Measurements from ENCODE around the gene NPPC.

Gene NPPC

DNA sequence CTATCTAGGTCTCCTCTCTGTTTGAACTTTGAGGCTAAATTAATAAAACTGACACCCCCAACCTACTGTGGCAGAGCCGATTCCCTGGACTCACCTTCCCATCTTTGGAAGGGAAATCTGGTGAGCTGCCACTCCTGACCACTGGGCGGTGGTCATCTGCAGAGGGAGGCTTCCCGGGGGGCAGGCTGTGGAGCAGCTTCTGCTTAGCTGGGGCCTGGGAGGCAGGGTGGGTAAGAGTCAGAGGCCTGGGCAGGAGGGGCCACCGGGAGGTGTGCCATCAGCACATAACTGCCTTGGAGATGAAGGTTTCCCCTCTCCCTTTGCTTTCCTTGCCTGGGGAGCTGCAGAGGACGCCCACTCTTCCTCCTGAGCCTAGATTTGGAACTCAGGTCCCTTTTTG lies 2.3 kb upstream of the NPPC start:
- TF ChIP-seq, protein P1, sequence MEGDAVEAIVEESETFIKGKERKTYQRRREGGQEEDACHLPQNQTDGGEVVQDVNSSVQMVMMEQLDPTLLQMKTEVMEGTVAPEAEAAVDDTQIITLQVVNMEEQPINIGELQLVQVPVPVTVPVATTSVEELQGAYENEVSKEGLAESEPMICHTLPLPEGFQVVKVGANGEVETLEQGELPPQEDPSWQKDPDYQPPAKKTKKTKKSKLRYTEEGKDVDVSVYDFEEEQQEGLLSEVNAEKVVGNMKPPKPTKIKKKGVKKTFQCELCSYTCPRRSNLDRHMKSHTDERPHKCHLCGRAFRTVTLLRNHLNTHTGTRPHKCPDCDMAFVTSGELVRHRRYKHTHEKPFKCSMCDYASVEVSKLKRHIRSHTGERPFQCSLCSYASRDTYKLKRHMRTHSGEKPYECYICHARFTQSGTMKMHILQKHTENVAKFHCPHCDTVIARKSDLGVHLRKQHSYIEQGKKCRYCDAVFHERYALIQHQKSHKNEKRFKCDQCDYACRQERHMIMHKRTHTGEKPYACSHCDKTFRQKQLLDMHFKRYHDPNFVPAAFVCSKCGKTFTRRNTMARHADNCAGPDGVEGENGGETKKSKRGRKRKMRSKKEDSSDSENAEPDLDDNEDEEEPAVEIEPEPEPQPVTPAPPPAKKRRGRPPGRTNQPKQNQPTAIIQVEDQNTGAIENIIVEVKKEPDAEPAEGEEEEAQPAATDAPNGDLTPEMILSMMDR (IDR thresholded peaks at IDR 0.05) = no peak
- Histone ChIP-seq H3K27me3 (peaks cover 80% of the 10 kb centered on the region), H3K36me3 (no peaks in the 10 kb centered on the region), H3K4me1 (ENCODE audit: control insufficient read depth in 1 of 2, insufficient read depth in 1 of 2, low read depth in 1 of 2, low read length in 1 of 2) (peaks cover 18 to 25% of the 10 kb centered on the region in 2 experiments), H3K27ac (no peak overlapping the region), H3K4me3 (ENCODE audit: low read depth in 1 of 2, low read length in 1 of 2) (no peak overlapping the region), H3K9me3 (no peaks in the 10 kb centered on the region)

DNA sequence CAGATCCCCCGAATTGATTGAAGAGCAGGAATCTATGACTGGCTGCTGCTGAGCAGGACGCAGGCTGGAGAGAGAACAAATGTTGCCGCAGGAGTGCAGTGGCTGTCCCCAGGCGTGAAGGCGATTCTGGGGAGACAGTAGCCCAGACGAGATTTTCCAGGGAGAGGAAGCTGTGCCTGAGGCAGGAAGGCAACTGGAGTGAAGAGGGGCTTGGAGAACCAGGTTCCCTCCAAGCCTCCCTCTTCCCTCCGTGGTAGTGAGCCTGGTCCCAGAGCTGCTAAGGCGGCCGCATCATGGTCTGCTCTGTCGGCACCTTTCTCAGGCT lies 1.3 kb upstream of the NPPC start:
- TF ChIP-seq, protein P1 (IDR thresholded peaks at IDR 0.05) = no peak
- H3K27me3 ChIP-seq = peaks cover 90% of the 10 kb centered on the region

DNA sequence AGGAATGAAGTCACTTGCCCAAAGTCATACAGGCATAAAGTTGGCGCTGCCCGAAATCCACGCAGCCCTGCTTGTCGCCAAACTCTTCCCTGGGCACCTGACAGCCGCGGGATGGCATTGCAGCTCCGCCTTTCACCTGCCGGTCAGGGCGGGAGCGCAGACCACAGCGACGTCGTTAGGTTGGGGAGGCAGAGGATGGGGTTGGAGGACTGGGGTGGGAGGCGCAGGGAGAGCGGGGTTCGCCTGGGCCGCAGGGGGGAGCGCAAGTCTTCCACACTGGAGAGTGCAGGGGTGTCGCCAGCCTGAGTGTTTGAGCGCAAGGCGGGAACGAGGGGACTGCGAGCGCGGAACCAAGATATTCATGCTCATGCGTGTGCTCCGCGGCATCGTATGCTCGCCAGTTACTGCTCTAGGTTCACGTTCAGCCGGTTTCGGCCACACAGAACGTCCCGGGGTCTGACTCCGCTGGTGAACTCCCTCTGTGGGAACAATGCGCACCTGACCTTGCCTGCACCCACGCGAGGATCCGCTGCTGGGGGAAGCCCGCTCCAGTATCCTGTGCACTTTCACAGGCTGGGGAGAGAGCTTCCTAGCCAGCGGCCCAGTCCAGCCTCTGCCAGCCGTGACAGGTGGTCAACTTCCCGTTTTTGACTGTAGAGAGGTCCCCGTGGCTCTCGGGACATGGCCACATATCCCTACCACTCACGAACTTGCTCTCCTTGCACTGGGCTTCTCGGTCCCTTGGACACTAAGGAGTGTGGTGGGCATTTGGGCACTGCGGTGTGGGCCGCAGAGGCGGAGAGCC lies 767 bp upstream of the NPPC start:
- H3K36me3 ChIP-seq = no peaks in the 10 kb centered on the region
- TF ChIP-seq, protein P1 (IDR thresholded peaks at IDR 0.05) = no peak
- H3K4me3 ChIP-seq (ENCODE audit: low read depth in 1 of 2, low read length in 1 of 2) = no peak overlapping the region
- H3K27me3 ChIP-seq = peaks cover 95% of the 10 kb centered on the region
- peaks cover 18 to 25% of the 10 kb centered on the region in 2 experiments for H3K4me1 ChIP-seq (ENCODE audit: control insufficient read depth in 1 of 2, insufficient read depth in 1 of 2, low read depth in 1 of 2, low read length in 1 of 2)
- H3K27ac ChIP-seq = no peak overlapping the region
- no peaks in the 10 kb centered on the region for H3K9me3 ChIP-seq

More for the DNA sequence above, 1.3 kb upstream of the NPPC start:
- H3K9me3 ChIP-seq = no peaks in the 10 kb centered on the region
- H3K4me1 ChIP-seq (ENCODE audit: control insufficient read depth in 1 of 2, insufficient read depth in 1 of 2, low read depth in 1 of 2, low read length in 1 of 2) = peaks cover 18 to 25% of the 10 kb centered on the region in 2 experiments
- H3K27ac ChIP-seq = no peak overlapping the region
- H3K4me3 ChIP-seq (ENCODE audit: low read depth in 1 of 2, low read length in 1 of 2) = no peak overlapping the region
- H3K36me3 ChIP-seq = no peaks in the 10 kb centered on the region

DNA sequence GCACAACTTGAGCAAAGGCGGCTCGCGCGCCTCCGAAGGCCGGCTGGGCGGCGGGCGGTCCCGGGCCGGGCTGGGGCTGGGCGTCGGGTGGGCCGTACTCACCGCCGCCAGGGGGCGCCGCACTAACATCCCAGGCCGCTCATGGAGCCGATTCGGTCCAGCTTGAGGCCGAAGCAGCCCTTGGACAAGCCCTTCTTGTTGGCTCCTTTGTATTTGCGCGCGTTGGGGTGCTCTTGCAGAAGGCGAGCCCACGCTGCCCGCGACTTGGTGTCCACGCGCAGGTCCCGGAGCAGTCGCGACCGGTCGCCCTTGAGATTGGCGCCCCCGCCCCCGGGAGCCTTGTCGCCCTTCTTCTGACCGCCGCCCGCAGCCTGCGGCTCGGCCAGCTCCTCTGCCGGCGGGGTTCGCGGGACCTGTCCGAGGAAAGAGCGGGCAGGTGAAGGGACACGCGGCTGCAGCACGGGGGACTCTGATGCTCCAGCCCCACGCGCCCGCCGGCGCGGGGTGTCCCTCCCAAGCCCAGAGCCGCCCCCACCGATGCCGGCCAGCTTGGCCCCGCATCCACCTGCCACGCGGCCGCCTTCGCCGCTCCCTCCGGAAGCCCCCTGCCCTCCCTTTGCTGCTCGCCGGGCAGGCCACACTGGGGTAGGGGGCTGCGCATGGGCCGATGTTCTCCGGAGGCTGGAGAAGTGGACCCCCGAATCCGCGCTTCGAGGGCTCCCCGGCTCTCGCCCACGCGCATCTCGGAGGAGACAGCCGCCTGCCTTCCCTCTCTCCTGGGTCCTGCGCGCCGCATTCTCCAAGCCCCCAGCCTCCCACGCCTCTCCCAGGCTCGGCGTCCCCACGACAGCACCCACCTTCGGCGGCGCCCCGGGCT lies 655 bp downstream of the NPPC start:
- no peaks in the 10 kb centered on the region for H3K36me3 ChIP-seq
- H3K4me1 ChIP-seq (ENCODE audit: control insufficient read depth in 1 of 2, insufficient read depth in 1 of 2, low read depth in 1 of 2, low read length in 1 of 2) = peaks cover 18 to 25% of the 10 kb centered on the region in 2 experiments
- H3K4me3 ChIP-seq (ENCODE audit: low read depth in 1 of 2, low read length in 1 of 2) = peak overlapping the region in 1 of 2 experiments; percentile 36
- no peak overlapping the region for H3K27ac ChIP-seq
- TF ChIP-seq, protein P1 (IDR thresholded peaks at IDR 0.05) = peak; percentile 77
- peaks cover 93% of the 10 kb centered on the region for H3K27me3 ChIP-seq
- H3K9me3 ChIP-seq = no peaks in the 10 kb centered on the region

DNA sequence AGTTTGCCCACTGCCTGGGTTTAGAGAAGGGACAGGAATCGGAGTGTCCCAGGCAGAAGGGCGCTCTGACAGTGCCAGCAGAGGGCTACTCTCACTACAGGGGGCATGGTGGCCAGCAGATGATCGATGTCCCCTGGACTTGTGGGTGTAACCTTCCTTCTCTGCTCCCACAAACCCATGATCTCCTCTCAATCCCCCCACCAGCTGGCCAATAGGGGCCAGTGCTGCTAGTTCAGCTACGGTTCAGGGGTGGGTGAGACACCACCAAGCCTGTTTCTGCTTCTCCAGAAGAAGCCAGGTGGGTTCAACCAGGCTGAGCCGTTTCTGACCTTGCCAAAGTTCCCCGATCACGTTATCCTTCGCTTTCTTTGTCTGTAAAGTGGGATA lies 1.3 kb downstream of the NPPC start:
- Histone ChIP-seq H3K4me1 (ENCODE audit: control insufficient read depth in 1 of 2, insufficient read depth in 1 of 2, low read depth in 1 of 2, low read length in 1 of 2) (peaks cover 18 to 25% of the 10 kb centered on the region in 2 experiments), H3K4me3 (ENCODE audit: low read depth in 1 of 2, low read length in 1 of 2) (no peak overlapping the region), H3K27ac (no peak overlapping the region), H3K36me3 (no peaks in the 10 kb centered on the region), H3K27me3 (peaks cover 96% of the 10 kb centered on the region), H3K9me3 (no peaks in the 10 kb centered on the region)
- TF ChIP-seq, protein P1 (IDR thresholded peaks at IDR 0.05) = no peak

All from neutrophil (primary cell).